GM18526 (cell line): ENCODE measurements around the gene SH2B3.

ENCODE experiments used
- POLR2A ChIP-seq: IDR thresholded peaks from 3 replicates; pipeline ENCODE4 v1.6.1; 2011; ENCODE audit not compliant: insufficient read length; ENCODE audit errors: extremely low read depth

Gene SH2B3

DNA sequence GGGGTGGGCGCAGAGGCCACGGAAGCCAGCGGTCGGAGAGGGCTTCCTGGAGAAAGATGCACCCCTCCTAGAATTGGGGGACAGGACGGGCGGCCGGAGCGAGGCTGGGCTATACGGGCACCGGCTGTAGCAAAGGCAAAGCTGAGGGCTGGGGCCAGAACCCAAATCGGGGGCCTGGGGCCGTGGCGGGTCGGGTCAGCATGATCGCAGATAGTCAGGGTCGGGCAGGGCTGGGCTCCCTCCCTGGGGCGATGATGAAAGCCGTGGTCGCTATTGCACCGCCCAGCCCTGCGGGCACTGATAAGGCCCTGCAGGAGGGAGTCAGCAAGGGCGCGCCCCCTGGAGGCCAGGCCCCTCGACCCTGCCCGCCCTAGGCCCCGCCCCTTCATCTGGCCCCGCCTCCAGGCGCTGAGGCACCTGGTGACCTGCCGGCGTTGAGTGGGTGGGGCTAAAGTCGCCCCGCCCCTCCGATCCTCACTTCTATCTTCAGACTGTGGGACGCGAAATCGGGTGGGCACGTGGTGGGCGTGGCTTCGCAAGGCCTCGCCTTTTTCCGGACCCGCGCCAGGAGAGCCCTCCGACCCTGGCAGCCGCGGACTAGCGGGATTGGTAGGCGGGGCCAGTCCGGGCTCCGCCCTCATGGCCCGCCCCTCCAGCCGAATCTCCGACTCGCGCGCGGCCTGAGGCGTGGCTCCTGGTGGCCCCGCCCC, 419 bp upstream of the SH2B3 start:
- peak; percentile 40 for TF ChIP-seq POLR2A

DNA sequence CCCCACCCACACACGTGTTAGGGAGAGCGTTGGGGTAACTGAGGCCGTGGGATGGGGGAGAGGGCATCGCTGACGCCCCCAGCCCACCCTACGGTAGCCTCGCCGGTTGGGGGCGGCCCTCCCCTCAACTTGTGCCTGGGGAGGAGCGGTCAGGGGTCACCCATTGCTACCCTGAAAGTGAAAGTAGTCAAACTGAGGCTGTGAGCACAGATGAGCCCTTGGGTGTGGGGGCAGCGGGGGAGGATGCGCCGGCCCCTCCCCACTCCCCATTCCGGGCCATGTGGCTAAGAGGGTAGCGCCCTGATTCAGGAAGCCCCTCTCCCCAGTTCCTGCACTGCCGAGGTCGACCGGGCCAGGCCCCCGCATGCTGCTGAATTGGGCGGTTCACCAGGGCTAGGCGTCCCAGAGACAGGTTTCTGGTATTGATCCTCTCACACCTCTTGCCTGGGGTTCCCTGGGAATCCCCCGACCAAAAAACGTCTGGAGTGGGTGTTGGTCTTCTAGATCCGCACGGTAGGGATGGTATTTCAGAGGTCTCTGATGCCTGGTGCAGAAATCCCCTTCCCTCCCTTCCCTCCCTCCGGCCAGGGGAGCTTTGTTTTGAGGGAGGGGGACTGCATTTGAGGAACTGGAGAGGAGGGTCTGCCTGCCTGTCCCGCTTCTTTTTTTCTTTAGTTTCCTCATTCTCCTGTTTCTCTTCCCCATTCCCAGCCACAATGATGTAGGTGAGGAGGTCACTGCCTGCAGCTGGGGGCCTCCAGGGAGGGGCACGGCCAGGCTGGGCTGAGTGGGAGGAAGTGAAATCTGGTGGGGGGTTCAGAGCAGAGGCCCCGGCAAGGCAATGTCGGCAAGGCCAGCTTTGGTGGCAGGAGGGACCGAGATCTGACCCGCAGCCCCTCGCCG, 1.0 kb downstream of the SH2B3 start:
- TF ChIP-seq POLR2A: peak; percentile 24

DNA sequence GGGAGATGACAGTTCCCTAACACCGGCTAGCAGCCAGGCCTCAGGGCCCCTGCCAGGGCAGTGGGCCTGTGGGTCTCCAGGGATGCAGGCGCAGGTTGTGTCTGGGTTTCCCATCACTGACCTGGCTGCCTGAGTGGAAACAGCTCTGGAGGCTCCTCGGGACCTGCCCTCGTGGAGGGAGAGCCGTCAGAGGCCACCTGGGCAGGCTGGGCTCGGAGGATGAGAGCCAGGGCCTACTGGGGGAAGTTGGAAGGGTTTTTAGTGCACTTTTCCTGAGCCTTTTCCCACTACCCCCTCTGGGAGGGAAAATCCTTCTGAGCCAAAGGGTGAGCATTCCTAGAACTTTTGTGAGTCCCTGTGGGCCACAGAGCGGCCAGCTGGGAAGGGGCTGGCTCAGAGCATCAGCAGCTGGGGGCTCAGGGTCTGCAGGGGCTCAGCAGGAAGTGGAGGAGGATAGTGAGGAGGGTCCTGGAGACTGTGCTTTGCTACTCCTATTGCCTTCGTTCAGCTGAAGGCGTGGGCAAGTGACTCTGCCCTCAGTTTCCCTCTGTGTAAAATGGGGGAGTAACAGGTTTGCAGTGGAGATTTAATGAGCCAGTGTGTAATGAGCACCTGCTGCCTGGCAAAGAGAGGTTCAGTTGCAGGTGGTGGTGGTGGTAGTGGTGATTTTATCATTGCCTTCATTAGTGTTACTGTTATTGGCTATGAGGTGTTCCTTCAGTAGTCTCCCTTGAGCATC, 1.8 kb downstream of the SH2B3 start:
- TF ChIP-seq POLR2A: no peak

DNA sequence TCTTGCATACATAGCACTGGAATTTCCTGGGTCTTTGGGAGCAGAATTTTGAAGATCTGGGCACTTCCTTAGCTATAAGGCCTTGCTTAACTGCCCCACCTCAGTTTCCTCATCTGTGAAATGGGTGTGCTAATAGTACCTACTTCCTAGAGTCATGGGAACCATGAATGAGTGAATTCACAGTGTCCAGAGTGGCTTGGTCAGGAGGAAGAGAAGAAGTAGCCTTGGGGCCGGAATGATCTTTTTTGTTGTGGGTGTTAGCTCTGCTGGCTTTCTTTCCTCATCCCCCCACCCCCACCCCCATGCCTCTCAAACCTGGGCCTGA, 2.4 kb downstream of the SH2B3 start:
- no peak for TF ChIP-seq POLR2A

DNA sequence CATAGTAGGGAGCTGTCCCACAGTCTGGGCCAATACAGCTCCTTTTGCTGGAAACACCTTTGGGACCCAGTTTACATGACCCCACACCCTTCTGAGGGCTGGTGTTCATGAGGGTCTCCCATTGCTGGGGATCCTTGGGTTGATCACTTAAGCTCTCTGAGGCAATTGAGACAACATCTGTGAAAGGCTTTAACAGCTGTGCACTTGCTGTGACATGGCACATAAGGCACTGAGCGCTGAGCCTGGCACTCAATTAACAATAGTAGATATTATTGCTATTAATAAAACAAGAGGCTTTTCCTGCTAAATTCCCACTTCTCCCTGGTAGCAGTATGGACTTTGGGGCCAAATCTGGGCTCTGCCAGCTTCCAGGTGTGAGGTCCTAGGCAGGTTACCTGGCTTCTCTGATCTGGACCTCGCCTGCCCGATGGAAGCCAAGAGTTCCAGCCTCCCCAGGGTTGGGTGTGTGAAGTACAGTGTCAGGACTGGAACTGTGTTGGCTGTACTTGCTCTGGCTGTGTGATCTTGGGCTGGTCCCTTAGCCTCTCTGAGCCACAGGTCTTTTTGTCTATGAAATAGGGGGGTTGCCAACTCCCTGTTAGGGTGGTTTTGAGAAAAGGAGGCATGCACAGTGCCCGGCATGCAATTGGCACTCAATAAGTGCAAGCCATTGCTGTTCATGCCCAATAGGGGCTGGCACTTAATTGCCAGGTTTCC, 3.1 kb downstream of the SH2B3 start:
- no peak for TF ChIP-seq POLR2A

DNA sequence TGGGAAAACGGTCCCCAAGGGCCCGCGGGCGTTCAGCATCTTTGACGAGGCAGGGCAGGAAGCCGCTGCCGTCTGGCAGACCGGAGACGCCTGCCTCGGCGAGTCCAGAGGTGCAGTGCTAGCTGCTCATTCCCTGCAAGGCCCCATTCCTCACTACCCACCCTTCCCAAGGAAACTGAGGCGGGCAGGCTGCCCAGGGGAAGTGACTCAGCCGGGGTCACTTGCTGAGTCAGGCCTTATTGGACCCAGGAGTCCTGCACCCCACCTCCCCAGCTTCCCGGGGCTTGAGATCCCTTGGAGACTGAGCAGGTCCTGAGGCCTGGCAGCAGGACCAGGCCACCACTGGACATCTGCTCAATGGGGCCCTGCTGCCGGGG, 3.7 kb downstream of the SH2B3 start:
- no peak for TF ChIP-seq POLR2A

DNA sequence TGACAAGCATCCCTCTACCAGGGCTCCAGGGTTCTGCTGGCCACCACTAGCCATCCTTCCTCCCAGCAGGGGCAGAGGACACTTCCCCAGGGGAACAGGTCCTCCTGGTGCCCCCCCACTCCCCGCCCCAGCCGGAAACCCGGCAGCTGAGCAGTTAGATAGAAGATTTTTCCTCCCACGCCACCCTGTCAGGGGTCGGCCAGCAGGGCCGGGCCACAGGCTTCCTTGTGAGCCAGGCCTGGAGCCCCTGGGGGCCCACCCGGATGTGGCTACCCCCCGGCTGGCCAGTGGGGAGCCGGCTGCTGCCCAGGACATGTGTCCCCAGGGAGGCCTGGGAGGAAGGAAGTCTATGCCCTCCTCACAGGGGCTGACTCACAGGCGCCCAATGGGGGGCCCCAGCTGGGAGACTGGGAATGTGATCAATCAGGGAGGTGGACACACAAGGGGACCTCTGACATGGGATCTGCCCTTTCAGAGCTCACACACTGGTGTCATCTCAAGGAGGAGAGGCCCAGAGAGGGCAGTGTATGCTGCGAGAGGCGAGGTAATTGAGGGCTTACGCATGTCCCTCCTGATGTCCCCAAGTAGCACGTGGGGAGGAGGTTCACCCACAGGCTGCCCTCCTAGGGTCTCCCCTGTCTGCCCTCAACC, 4.2 kb downstream of the SH2B3 start:
- no peak for TF ChIP-seq POLR2A

DNA sequence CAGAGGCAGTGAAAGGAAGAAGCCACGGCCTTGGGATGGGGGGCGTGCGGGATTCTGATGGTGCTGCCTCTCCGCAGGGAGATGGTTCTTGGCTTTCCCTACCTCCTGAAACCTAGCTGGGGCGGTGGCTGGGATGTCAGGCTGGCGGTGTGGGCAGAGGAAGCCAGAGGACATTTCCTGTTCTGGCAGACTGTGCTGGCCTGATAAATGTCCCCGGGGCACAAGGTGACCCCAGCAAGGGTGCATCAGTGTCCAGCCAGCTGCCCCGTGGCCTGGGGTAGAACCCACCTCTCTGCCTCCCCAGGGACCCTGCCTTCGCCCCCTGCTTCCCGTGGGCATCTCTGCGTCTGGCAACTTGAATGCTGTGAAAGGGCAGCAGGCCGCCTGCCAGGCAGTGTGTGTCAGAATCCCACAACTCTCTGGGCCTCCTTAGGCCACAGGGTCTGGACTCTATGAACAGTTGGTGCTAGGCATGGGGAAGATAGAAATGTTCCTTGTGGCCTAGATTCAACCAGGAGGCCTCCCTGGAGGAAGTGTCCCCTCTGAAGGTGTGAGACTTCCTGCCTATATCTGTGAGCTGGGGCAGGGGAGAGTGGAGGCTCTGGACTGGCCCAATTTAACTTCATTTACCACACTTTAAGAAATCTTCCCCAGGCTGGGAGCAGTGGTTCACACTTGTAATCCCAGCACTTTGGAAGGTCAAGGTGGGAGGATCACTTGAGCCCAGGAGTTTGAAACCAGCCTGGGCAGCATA, 4.9 kb downstream of the SH2B3 start:
- no peak for TF ChIP-seq POLR2A

DNA sequence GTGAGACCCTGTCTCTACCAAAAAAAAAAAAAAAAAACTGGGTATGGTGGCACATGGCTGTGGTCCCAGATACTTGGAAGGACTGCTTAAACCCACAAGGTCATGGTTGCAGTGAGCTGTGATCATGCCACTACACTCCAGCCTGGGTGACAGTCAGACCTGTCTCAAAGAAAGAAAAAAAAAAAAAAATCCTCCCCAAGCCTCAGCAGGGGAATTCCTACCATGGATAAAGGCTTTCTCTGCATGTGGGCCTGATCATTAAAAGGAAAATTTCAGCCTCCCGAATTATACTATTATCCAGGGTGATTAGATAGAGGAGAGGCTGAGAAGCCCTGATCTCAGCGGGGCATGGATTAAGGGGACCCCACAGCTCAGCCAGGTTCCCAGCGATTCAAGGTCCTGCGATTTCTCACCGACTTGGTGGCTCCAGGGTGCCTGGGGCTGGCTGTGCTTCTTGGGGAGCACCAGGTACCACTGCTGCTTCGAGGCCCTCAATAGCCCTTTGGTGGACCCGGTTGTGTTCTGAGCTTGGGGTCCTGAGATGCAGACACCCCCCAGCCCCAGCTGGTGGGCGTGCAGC, 5.6 kb downstream of the SH2B3 start:
- no peak for TF ChIP-seq POLR2A

DNA sequence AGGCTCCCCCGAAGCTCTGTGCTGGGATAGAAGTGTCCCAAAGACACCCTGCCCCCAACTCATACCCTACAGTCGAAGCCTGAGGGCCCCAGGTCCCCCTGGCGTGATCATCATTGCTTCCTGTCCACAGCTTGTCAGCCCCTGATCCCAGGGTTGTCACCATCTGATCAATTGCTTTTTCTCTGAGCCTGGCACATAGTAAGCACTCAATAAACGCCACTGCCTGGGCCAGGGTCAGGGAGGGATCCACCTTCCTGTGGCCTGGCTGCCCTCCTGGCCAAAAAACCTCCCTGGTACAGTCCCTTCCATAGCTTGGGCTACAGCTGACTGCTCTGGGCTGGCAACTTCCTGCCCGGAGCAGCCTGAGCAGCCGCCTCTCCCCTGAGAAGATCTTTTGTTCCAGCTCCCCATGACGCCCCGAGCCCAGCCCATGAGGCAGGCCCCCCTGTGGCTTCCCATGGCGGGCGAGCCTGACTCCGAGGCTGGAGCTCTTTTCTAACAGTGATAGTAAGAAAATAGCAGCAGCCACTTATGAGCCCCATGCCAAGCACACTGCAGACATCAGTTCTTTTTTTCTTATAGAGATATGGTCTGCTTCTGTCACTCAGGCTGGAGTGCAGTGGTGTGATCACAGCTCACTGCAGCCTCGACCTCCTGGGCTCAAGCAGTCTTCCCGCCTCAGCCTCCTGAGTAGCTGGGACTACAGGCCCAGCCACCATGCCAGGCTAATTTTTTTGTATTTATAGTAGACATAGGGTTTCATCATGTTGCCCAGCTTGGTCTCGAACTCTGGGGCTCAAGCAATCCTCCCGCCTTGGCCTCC, 6.5 kb downstream of the SH2B3 start:
- no peak for TF ChIP-seq POLR2A

DNA sequence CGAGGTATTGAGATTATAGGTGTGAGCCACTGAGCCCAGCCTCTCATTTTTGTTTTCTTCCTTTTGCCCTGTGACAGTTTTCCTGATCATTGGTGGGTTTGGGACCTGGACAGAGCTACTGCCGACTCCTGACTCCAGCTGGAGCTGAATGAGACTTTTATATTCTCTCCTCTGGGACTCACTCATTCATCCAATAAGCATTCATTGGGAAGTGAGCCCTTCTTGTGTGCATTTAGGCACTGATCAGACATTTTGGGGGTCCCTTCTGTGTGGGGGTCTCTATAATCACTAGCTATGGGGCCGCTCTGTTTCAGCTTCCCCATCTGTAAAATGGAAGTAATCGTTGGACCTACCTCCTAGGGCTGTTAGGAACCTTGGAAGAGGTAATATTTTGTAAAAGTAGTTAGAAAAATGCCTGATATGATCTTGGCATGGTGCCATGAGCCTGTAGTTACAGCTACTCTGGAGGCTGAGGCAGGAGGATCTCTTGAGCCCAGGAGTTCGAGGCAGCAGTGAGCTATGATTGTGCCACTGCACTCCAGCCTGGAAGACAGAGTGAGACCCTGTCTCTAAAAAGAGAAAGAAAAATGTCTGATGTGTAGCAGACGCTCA, 7.2 kb downstream of the SH2B3 start:
- TF ChIP-seq POLR2A: no peak

DNA sequence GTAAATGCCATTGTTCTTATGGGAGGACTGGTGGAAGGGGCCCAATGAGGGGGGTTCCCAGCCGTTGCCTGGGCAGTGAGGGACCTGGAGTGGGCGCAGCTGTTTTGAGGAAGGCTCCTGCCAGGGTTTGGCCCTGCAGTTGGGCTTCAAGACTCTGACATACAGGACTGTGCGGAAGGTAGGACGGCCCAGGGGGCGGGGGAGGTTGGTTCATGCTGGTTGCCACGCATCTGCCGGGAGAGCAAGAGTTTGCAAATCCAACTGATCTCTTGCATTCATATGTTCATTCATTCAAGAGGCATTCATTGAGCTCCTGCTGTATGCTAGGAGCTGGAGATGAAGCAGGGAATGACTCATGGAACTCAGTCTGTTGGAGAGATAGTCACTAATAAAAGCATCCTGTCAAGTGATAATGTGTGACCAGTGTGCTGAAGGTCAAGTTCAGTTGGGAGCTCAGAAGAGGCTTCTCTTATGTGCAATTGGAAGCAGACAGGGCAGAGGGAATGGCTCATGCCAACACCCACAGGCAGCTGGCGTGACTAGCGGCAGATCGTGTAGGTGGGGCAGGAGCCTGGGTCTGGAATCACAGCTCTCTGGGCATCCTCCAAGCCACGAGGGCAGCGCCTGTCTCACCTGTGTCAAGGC, 7.8 kb downstream of the SH2B3 start:
- no peak for TF ChIP-seq POLR2A
